GM21717 (cell line): ENCODE results near the gene CFAP206.
"Not testable (repeated sequence)": the region's sequence is repeated elsewhere in the genome, so short reads cannot be mapped to it uniquely, and the experiment has no call there.

Experiments
- ATAC-seq: cut with Tn5 transposase; IDR thresholded peaks from one replicate; pipeline ENCODE4 v1.9.1; 2021; ENCODE audit warnings: mild to moderate bottlenecking, moderate library complexity; ENCODE audit not compliant: unreplicated experiment

Gene CFAP206

DNA sequence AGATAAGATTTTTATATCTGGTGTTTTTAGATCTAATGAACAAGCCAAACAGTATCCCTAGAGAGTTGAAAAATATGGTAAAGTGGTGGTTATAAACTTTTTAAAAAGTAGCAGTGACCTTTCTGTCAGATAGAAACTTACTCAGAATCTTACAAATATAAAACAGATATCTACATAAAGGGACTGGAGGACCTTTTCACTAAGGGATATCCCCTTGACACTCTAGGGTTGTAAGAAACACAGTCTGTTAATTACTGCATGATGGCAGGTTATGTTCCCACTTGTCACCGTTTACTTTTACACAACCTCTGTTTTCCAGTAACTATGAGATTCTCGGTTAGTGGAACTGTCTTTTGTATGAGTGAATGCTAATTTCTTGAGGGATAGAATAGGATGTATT is 11.5 kb downstream of the CFAP206 start:
- no peak for ATAC-seq

DNA sequence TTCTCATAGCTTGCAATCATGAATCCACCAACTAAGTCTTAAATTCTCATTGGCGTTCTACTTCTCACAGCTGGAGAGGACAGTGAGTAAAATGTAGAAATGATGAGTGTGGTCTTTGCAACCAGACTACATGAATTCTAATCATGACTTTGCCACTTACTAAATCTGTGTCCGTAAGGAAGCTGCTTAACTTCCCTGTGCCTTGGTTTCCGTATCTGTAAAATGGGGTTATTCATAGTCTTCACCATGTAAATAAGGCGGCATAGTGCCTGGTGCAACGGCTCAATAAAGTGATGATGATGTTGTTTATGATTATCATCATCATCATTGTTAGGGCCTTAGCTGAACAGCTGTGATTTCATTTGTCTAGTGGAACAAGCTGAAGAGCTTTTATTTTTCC is 12.6 kb downstream of the CFAP206 start:
- no peak for ATAC-seq

DNA sequence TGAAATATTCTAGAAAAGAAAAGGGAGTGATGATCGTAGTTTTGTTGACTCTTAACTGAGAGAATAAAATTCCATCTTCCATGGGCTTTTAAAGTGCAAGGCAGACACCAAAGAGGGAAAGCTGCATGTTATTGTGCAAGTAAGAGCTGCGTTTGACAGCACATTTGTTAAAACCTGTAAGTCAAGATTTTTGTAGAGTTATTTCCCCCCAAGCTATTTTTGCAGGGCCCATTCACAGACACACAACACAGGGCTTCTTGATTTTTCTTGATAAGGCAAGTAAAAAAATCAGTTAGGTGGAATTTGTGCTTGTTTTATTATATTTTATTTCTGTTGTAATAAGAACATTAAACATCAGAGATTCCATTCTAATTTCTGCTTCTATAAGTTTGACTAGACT is 13.8 kb downstream of the CFAP206 start:
- ATAC-seq: no peak

DNA sequence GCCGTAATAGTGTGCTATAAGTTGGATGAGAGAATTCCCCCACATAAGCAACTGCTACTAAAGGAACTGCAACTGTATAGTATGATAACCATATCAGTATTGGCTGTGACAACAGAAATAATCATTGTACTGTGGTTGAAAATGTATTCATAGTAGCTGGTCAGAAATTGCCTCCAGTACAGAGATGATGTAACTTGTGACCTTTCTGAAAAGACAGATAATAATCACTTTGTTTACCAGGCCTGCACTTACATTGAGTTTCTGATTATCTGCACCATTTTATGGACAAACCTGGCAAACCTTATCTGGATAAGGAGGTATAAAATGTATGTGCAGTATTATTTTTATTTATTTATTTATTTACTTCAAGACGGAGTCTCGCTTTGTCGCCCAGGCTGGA is 19.0 kb downstream of the CFAP206 start:
- no peak for ATAC-seq

DNA sequence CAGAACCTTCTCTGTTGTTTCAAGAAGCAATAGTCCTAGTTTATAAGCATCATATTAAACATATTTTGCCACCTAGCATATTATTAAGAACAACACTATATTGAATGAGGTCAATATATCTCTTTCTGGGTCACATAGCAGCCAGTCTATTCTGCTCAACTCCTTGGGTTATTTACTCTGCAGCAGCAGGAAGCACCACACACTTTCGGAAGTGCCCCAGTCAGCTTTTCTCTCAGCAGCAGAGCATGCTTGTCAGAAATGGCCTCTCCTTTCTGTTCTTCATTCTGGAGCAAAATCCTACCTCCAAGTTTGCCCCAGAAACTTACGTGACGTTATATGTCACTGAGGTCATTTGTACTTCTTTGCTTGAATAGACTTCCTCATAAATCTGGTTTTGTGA is 22.7 kb downstream of the CFAP206 start:
- ATAC-seq: no peak

DNA sequence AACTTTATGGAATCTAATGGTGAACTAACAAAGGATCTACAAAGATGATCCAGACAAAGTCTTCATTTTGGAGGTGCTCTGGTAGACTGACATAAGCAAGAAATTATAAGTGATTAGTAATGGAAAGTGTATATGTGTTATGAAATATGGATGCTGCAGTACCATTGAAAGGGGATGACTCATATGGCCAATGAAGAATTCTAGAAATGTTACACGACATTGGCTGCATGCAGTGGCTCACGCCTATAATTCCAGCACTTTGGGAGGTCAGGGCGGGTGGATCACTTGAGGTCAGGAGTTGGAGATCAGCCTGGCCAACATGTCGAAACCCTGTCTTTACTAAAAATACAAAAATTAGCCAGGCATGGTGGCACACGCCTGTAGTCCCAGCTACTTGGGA is 23.5 kb downstream of the CFAP206 start:
- ATAC-seq: no peak

DNA sequence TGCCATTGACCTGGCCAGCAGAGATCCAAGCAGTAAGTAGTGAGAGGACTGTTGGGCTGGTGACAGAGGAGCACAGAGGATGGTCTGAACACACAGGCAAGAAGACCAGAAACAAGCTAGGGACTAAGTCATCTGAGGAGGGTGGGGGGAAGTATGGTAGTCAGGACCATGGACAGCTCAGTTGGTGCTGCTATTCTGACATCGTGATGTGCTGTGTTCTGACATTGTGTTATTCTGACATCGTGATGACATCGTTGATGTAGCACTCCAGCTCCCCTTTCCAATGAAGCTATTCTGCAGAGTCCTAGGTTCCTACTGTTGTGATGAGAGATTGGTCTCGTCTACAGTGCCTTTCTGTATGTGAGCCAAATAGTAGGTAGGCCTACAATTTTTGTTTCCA is 28.7 kb downstream of the CFAP206 start:
- ATAC-seq: no peak

DNA sequence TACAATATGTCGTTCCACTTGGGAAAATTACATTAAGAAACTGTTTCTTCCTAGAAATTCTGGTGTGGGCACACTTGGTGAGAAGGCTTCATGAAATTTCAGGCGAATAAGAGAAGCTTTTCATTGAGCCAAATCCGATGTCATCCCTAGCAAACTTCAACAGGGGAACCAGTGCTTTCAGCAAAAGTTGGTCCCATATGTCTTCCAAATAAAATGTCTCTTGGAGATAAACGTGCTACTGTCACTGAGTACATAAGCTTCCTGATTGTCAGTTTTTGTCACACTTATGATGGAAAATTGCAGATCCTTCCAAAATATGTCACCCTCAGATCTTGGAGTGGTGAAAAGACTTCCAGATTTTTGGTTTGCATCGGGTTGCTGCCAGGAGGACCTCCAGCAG is 33.9 kb downstream of the CFAP206 start:
- no peak for ATAC-seq

DNA sequence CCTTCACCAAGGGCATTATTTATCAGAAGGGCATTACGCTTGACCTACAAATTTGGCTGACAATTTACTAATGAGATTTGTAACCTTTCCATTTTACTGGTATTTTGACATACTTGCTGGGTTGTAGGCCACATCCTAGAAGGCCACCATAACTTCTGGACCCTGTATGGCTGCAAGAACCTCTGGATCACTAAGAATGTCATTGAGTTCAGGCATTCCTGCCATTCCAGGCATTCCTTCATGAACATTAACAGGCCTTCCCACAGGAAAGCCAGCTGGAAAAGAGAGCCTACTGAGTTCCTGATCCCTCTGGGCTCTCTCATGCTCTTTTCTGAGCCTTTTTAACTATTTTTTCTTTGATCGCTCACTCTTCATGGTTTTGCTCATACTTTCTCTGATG is 36.6 kb downstream of the CFAP206 start:
- no peak for ATAC-seq

DNA sequence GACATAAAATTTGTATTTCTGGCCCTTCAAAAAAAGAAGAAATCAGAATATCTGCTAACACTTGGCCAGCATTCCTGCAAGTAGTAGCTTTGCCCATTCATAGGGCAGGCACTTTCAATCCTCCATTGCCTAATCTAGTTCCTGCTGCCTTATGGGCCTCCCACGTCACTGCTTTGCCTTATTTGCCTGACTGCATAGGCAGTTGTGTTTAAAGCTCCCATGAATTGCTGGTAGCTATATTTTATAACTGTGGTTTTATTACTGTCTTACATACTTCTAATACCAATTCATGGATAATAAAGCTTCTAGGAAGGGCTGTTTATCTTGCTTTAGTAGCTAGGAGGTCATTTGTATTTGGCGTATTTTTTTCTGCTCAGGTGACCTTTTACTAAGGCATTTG is 57.3 kb downstream of the CFAP206 start:
- no peak for ATAC-seq

DNA sequence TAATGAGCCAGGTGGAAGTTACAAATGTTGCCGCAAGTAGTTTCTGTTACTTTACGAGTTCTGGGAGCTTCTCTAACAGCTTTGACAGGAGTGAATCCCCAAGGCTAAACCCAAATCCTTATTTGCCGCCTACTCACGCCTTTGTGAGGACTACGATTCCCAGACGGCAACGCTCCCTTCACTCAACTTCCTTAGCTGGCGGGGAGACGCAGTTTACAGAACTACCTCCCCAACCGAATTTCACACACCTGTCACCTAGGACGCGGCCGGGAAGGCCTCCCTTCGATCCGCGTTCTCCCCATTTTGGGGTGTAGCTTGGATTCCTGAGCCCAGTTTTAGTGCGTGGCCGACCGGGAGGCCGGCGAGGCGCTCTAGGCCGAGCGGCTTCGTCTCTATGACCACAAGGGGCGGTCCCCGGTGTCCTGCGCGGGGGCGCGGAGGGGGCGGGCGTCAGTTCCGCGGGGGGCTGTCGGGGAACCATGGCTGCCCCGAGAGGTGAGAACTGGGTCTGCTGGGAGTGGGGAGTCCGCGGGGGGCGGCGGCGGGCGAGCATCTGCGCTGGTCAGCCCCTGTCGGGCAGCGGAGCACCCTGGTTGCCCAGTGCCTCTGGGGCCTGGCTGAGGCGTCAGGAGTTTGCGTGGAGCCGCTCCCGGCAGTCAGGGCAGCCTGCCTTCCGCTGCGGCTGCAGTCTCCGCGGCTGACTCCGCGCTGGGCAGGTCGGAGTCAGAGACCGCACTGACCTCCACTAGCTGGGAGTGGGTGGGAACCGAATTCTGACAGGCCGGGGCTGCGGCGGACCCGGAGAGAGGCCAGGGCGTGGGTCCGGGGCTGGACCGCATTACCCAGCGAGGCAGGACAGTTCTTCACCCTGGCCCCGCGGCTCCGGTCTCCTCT is 65.0 kb downstream of the CFAP206 start, which contains the start of gene SLC35A1:
SLC35A1 (plus strand) TSS at position 450 of the 894 bp plus-strand sequence; CDS start at position 480, 30 bp downstream.
- peak; percentile 97 for ATAC-seq

DNA sequence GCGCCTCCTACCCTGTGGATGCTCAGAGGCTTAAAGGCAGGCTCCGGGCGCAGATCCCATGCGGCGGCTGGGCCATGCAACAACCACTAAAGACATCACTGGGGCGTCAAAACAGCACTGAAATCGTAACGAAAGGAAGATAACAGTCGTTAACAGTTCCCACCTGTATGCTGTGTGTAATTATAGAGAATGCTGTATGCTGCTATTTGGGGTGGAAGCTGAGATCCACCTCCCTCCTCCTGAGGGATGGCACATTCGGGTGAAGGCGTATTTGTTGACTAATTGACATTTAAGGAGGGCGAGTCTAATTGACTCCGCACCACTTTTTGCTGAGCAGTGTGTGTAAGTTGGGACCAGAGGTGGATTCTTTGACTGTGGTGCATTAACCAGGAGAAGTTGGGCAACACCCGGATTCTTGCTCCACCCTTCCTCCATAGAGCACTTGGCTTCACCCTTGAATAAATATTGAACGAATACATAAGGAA is 65.7 kb downstream of the CFAP206 start:
- peak; percentile 78 for ATAC-seq

DNA sequence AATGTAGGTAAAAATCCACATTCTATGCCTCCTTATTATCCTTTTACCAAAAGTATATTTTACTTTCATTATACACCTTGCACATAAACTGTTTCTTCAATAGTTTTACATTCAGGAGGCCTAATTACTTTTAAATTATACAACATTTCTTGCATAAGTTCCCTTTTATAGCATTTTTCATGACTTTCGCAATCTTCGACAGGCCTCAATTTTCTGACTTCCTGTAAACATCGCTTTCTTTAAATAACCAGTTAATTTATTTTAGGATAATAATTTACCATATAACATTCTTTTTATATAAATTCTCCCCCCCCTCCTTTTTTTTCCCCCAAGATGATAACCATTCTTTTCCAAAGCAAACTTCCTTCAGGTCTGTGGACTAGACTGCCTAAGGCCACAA is 74.2 kb downstream of the CFAP206 start:
- ATAC-seq: no peak

DNA sequence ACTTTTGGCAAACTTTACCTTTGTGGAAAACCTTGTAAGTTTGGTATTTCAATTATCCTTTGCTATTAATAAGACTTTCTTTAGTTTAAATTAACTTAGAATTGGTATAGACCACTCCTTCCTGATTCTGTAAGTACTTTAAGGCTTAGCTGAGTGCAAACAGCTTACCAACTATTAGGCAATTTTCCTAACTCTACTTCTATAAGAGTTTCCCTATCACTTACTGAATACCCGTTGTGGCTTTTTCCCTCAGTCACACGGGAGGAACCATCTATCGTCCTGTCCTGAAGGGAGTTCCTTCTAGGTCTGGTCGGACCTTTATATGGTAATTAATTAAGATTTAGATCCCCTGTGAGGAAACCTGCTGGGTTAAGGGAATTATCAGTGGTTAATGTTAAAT is 74.6 kb downstream of the CFAP206 start:
- ATAC-seq: no peak

DNA sequence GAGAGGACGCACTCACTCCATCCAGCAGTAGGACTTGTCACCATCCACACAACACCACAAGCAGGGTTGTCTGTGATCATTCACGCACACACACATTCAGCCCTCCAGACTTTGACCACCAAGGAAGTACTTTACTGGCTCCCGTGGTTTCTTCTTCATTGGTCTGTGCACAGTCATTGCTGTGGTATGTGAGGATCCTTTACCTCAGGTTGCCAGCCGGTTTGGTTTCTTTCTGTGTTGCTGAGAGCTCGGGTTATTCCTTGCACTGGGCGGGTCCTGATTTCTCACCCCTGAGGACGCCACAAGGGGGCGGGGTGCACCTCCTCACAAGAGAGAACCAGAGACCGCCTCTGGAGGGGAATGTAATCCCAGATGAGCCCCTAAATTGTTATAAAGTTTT is 76.2 kb downstream of the CFAP206 start:
- ATAC-seq: no peak

DNA sequence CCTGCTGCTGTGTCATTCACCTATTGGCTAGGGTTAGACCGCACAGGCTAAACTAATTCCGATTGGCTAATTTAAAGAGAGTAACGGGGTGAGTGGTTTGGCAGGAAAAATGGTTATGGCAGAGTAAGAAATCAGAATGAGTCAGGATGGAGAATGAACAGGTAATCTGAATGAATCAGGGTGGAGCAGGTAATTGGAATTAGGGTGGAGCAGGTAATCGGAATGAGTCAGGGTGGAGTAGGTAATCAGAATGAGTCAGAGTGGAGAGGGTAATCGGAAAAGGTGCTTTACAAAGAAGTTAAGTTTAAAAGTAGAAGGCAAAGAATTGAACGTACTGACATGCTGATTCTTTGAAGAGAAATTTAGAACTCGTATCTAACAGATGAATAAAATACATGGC is 76.7 kb downstream of the CFAP206 start:
- ATAC-seq: no peak

DNA sequence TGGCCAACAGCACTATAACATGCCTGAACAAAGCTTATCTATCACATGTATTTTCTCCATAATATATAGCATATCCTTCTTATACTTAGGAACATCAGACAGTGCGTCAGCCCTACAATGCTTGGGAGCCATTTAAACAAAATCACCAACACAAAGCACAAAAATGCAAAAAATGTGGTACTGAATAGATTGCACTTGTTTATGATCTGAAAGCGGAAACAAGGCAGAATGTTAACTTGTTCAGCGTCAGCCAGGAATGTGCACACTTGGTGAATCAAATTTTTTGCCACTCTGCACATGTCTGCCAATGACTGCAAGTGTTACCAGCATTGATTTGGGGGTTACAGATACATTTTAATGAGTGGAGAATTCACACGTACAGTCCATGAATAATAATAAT is 79.8 kb downstream of the CFAP206 start:
- no peak for ATAC-seq

DNA sequence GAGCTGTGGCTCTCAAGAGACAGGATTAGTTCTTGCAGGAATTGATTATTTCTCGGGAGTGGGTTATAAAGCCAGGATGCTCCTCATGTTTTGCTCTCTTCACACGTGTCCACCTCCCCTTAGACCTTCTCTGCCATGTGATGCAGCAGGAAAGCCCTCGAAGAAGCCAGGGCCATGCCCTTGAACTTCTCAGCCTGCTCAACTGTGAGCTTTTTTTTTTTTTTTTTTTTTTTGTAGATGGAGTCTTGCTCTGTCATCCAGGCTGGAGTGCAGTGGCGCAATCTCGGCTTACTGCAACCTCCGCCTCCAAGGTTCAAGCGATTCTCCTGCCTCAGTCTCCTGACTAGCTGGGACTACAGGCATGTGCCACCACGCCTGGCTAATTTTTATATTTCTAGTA is 81.6 kb downstream of the CFAP206 start:
- ATAC-seq: not testable (repeated sequence)

DNA sequence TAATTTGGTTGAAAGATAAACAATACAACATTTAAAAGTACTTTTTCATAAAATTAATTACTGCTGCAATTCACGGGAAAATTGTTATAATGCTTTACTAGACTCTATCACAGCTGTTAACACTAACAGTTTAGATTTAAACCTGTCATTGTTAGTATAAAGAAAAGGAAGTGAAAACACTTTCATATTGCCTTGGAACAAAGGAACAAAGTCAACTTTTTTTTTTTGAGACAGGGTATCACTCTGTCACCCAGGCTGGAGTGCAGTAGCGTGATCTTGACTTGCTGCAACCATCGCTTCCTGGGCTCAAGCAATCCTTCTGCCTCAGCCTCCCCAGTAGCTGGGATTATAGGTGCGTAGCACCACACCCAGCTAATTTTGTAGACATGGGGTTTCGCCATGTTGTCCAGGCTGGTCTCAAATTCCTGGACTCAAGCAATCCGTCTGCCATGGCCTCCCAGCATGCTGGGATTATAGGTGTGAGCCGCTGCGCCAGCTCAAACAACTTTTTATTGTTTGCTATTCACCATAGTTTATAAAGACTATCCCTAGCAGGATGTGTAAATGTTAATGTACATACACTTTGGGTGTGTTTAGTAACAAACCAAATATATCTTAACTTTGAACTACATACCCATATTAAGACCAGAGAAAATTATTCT is 87.1 kb downstream of the CFAP206 start:
- peak; percentile 93 for ATAC-seq

DNA sequence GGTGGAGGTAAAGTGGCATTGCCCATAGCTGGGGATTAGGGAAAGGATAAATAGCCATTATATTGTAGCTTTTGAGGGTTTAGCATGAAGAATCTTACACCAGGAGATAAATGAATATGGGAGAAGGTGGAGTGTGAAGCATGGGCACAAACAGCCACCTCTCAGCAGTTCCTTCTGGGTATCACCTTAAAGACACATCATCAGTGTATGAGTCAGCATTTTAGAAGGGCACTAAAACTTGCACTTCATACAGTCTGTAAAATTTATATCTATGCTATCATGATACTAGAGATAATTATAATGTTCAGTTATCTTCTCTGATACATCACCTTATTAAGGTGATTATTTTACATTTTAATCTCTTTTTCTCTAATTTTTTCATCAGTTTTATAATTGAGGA is 90.3 kb downstream of the CFAP206 start:
- ATAC-seq: no peak

DNA sequence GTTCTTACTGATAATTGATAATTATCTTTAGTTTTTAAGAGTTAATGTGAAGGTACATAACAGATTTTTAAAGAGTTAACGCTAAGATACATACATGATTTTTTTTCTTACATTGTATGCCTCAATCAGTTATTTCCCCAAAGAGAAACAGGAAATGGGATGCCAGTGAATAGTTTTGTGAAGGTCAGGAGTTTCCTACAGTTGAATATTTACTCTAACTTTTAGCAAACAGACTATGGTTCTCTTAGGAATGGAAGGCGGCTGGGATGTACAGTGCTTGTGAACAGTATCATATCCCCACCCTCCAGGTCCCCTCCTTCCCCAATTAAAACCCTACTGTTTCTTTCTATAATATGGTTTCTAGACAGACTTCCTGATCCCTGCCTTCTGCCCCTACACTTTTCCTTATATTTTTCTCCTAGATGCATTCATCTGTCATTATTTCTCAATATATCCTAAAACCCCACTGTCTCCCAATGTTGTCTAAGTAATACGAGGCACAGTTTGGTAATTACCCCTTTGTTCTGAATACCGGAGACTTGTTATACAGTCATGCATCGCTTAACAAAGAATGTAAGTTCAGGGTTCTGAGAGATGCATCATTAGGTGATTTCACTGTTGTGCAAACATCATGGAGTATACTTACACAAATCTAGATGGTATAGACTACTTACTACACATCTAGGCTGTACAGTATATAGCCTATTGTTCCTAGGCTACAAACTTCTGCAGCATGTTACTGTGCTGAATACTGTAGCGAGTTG is 94.2 kb downstream of the CFAP206 start:
- no peak for ATAC-seq
